ENCODE data around the gene SPATA31D1.

- no peak for TF ChIP-seq CTCF (IDR thresholded peaks at IDR 0.05; ENCODE audit: insufficient read depth, low read length, poor library complexity, severe bottlenecking)
- TF ChIP-seq EZH2phosphoT487 (conservative IDR thresholded peaks at IDR 0.05; ENCODE audit: low read length), result no peak
These were observed 22.6 kb downstream of the SPATA31D1 start for GRCh38 chr9:82011133-82011532.
